Neuron (in vitro differentiated cells): ENCODE measurements around the gene CEACAM3.

ENCODE experiments used
- H2AFZ ChIP-seq: one replicate; pipeline ENCODE4 v1.6.1; 2013; ENCODE audit warnings: low read depth, mild to moderate bottlenecking, inconsistent platforms, low read length, moderate library complexity
- H3K27me3 ChIP-seq: one replicate; pipeline ENCODE4 v1.6.1; 2013; ENCODE audit warnings: low read length; ENCODE audit not compliant: insufficient read depth
- H3K36me3 ChIP-seq: one replicate; pipeline ENCODE4 v1.6.1; 2013; ENCODE audit warnings: low read length; ENCODE audit not compliant: insufficient read depth
- H3K4me1 ChIP-seq: one replicate; pipeline ENCODE4 v1.6.1; 2013; ENCODE audit warnings: low read length; ENCODE audit not compliant: insufficient read depth
- H3K4me3 ChIP-seq: 2 replicates; pipeline ENCODE4 v1.5.1; 2013; ENCODE audit warnings: mild to moderate bottlenecking, low read length, moderate library complexity
- H3K9me3 ChIP-seq: one replicate; pipeline ENCODE4 v1.6.1; 2013; ENCODE audit warnings: low read length

The CEACAM3 gene

GRCh38 chr19:41801792-41802211 lies 5.4 kb downstream of the CEACAM3 start:
- Histone ChIP-seq H3K36me3 (no peaks in the 10 kb centered on the region), H3K27me3 (peaks cover 20% of the 10 kb centered on the region), H3K4me3 (no peak overlapping the region), H3K4me1 (no peaks in the 10 kb centered on the region), H2AFZ (no peak overlapping the region), H3K9me3 (peaks cover 2% of the 10 kb centered on the region)

- Histone ChIP-seq H3K4me1 (no peaks in the 10 kb centered on the region), H2AFZ (no peak overlapping the region), H3K9me3 (peaks cover 2% of the 10 kb centered on the region), H3K27me3 (peaks cover 20% of the 10 kb centered on the region), H3K36me3 (no peaks in the 10 kb centered on the region), H3K4me3 (no peak overlapping the region)
These were observed 6.4 kb downstream of the CEACAM3 start for GRCh38 chr19:41802770-41803169.

GRCh38 chr19:41804336-41804735 lies 7.9 kb downstream of the CEACAM3 start:
- Histone ChIP-seq H3K4me1 (no peaks in the 10 kb centered on the region), H2AFZ (no peak overlapping the region), H3K36me3 (no peaks in the 10 kb centered on the region), H3K27me3 (peaks cover 24% of the 10 kb centered on the region), H3K9me3 (peaks cover 2% of the 10 kb centered on the region), H3K4me3 (no peak overlapping the region)

GRCh38 chr19:41807176-41807575 lies 10.8 kb downstream of the CEACAM3 start:
- no peaks in the 10 kb centered on the region for H3K4me1 ChIP-seq
- H2AFZ ChIP-seq = no peak overlapping the region
- H3K9me3 ChIP-seq = no peaks in the 10 kb centered on the region
- no peak overlapping the region for H3K4me3 ChIP-seq
- peaks cover 29% of the 10 kb centered on the region for H3K27me3 ChIP-seq
- no peaks in the 10 kb centered on the region for H3K36me3 ChIP-seq

DNA sequence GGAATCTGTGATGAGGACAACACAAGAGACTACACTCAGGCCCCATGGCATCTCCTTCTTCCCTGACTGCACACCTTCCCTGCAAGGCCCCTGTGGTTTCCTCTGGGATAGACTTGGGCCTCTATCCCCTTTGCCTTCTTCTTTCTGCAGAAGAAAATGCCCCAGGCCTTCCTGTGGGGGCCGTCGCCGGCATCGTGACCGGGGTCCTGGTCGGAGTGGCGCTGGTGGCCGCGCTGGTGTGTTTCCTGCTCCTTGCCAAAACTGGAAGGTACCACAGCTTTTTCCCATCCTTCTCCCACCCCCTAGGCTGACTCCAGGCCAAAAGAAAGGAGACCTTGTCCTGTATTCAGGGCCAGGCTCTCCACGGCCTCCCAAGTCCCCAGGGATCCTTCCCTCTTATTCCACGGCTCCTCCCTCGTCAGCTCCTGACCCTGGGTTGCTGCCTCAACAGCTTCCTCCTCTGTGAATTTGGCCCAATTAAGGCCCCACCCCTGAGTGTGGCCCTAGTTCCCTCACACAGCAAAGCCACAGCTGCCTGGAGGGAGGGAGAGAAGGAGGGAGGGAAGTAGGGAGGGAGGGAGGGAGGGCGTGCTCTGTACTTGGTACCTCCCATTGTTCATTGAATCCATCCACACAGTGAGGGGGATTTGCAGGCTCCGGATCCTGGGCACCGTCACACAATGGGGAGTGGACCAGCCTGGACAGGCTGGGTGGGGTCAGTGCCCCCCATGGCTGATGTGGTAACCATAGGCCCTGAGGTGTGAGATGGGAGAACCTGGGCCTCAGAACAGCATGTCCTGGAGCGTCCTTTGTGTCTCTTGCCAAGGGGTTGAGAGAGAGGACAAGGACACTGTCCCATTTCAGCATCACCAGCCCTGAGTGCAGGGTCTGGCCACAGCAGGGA lies 12.5 kb downstream of the CEACAM3 start:
- Histone ChIP-seq H3K9me3 (no peaks in the 10 kb centered on the region), H2AFZ (no peak overlapping the region), H3K36me3 (no peaks in the 10 kb centered on the region), H3K4me1 (no peaks in the 10 kb centered on the region), H3K27me3 (peaks cover 38% of the 10 kb centered on the region), H3K4me3 (no peak overlapping the region)

- Histone ChIP-seq H3K27me3 (peaks cover 37% of the 10 kb centered on the region), H3K4me3 (no peak overlapping the region), H3K9me3 (no peaks in the 10 kb centered on the region)
These were observed 13.9 kb downstream of the CEACAM3 start for GRCh38 chr19:41810301-41810700.

GRCh38 chr19:41811036-41811435 lies 14.6 kb downstream of the CEACAM3 start:
- no peaks in the 10 kb centered on the region for H3K4me1 ChIP-seq
- H3K4me3 ChIP-seq = no peak overlapping the region
- H3K36me3 ChIP-seq = no peaks in the 10 kb centered on the region
- no peak overlapping the region for H2AFZ ChIP-seq
- H3K9me3 ChIP-seq = no peaks in the 10 kb centered on the region
- peaks cover 39% of the 10 kb centered on the region for H3K27me3 ChIP-seq

More at GRCh38 chr19:41810301-41810700, 13.9 kb downstream of the CEACAM3 start:
- Histone ChIP-seq H3K36me3 (no peaks in the 10 kb centered on the region), H2AFZ (no peak overlapping the region), H3K4me1 (no peaks in the 10 kb centered on the region)

- Histone ChIP-seq H3K36me3 (no peaks in the 10 kb centered on the region), H2AFZ (no peak overlapping the region), H3K27me3 (peaks cover 39% of the 10 kb centered on the region), H3K4me3 (no peak overlapping the region), H3K9me3 (no peaks in the 10 kb centered on the region), H3K4me1 (no peaks in the 10 kb centered on the region)
These were observed 15.6 kb downstream of the CEACAM3 start for GRCh38 chr19:41811981-41812380.

DNA sequence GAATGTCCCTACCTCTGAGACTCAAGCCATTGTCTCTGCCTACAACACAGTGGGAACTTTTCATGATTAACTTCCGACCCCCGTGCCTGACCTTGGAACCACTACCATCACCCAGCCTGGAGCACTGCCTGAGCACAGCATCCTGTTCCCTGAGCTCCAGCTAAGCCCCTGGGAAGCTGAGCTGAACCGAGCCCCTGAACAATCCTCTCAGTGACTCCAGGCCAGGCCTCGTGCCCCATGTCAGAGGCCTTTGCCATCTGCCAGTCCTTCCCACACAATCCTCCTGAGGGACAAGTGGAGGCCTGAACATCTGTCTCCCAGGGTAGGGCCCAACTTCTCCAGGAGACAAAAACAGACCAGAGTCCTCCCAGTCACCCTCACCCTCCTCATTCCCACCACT lies 17.5 kb downstream of the CEACAM3 start:
- H3K36me3 ChIP-seq = no peaks in the 10 kb centered on the region
- H3K27me3 ChIP-seq = peaks cover 35% of the 10 kb centered on the region
- H3K4me1 ChIP-seq = no peaks in the 10 kb centered on the region
- H2AFZ ChIP-seq = no peak overlapping the region
- H3K4me3 ChIP-seq = no peak overlapping the region
- no peaks in the 10 kb centered on the region for H3K9me3 ChIP-seq

DNA sequence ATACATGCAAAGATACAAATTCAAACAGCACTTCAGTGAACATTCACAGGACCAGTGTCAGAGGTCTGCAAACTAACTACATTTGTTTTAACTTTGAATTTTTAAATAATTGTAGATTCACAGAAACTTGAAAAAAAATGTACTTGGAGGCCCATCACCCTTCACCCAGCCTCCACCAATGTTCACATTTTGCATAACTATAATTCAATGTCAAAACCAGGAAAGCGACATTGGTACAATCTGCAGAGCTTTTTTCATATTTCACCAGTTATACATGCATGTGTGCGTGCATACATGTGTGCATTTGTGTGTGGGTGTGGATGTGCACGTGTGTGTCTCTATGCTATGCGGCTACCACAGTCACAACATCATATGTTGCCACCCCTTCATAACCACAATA lies 18.9 kb downstream of the CEACAM3 start:
- Histone ChIP-seq H3K9me3 (no peaks in the 10 kb centered on the region), H3K4me3 (no peak overlapping the region), H3K4me1 (no peaks in the 10 kb centered on the region), H3K36me3 (no peaks in the 10 kb centered on the region), H2AFZ (no peak overlapping the region), H3K27me3 (peaks cover 30% of the 10 kb centered on the region)

GRCh38 chr19:41816761-41817160 lies 20.4 kb downstream of the CEACAM3 start:
- Histone ChIP-seq H3K4me3 (no peak overlapping the region), H3K9me3 (no peaks in the 10 kb centered on the region), H2AFZ (no peak overlapping the region)

DNA sequence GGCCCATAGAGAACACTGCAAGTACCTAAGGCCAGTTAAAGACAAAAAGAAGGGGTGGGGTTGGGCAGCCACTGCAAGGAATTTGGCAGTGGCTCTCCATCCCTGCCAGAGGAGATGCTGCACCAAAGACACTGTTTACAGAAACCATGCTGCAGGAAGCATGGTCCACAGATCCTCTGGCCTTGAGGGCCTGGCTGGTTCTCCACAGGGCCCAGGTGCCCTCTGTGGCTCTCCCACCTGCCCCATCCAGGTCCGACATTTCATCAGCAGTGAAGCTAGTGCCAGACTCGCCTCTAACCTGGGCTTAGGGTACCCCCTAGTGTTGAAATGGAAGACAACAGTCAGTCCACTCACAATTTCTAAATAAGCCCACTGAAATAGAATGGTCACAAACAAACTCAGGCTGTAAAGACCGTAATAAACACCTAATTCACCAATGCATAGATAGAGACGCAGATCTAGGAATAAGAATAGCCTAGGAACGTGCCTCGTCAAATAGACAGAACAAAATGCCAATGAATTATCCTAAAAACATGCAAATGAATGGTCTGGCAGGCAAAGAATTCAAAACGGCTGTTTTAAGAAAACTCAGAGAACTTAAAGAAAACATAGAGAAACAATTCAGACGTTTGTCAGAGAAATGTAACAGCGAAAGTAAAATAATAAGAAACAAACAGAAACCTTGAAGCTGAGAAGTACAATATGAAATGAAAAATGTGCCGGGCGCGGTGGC lies 24.8 kb downstream of the CEACAM3 start:
- H2AFZ ChIP-seq = no peak overlapping the region
- H3K4me3 ChIP-seq = no peak overlapping the region
- H3K36me3 ChIP-seq = no peaks in the 10 kb centered on the region

More at GRCh38 chr19:41816761-41817160, 20.4 kb downstream of the CEACAM3 start:
- Histone ChIP-seq H3K36me3 (no peaks in the 10 kb centered on the region), H3K27me3 (peaks cover 23% of the 10 kb centered on the region), H3K4me1 (no peaks in the 10 kb centered on the region)

GRCh38 chr19:41837981-41838708 lies 41.8 kb downstream of the CEACAM3 start:
- no peaks in the 10 kb centered on the region for H3K9me3 ChIP-seq
- peaks cover 20% of the 10 kb centered on the region for H3K27me3 ChIP-seq
- H3K36me3 ChIP-seq = no peaks in the 10 kb centered on the region
- H3K4me3 ChIP-seq = no peak overlapping the region
- H2AFZ ChIP-seq = no peak overlapping the region
- no peaks in the 10 kb centered on the region for H3K4me1 ChIP-seq

More for the DNA sequence above, 24.8 kb downstream of the CEACAM3 start:
- Histone ChIP-seq H3K4me1 (no peaks in the 10 kb centered on the region), H3K27me3 (peaks cover 2% of the 10 kb centered on the region), H3K9me3 (no peaks in the 10 kb centered on the region)
